HepG2 (cell line): Measurements from ENCODE around the gene DSC3. TPM values are rescaled to one million over a fixed set of nuclear protein-coding genes. Genes with fewer than 3 reads are reported as not detected.

ENCODE experiments used
- ATAC-seq: fragments of 200-7000 bp; cut with Tn5 transposase; 3 replicates; pipeline ENCODE4 v1.9.1; 2020; ENCODE audit warnings: mild to moderate bottlenecking, moderate library complexity
- BruUV-seq: library from RNA; stranded (reverse); fragments of 400-500 nt; replicated peaks from 2 replicates; lab custom pipeline; 2021; lab: Mats Ljungman, UMichigan
- CTCF ChIA-PET: fragments of 300-600 bp; formaldehyde crosslinking; extraction: SDS; loops from one replicate; lab custom pipeline; 2021; ENCODE audit warnings: low total read pairs, inconsistent platforms, low intra/inter-chr PET ratio; lab: Yijun Ruan, JAX
- POLR2A ChIA-PET: fragments of 350-600 bp; sonication (Branson Sonifier 250); formaldehyde crosslinking; loops from one replicate; lab custom pipeline; 2020; ENCODE audit warnings: antibody characterized with exemption, inconsistent platforms; lab: Yijun Ruan, JAX
- DNase-seq: peaks from one replicate; pipeline ENCODE4 v3.0.0-alpha.2; 2015; ENCODE audit warnings: low spot score
- FAIRE-seq: peaks from 3 replicates; lab custom pipeline; 2011; peaks lifted over from hg19 to GRCh38; lab: Jason Lieb, UNC
- H2AFZ ChIP-seq: one replicate; pipeline ENCODE4 v1.6.1; 2011; ENCODE audit warnings: low read length, inconsistent platforms
- H3K27ac ChIP-seq: fragments of 300-600 bp; 3 replicates; pipeline ENCODE4 v1.8.0; 2011; ENCODE audit warnings: mixed run types, mild to moderate bottlenecking, mixed read lengths, low read length, inconsistent platforms; ENCODE audit not compliant: insufficient read depth; ENCODE audit errors: extremely low read length
- H3K27me3 ChIP-seq, 2 experiments: fragments of 200-600 bp in 1 of 2; 2 replicates in 1 of 2; 3 replicates in 1 of 2; pipeline versions ENCODE4 v1.6.0 to v1.8.0; 2011; ENCODE audit warnings: low read length in 2 of 2, mild to moderate bottlenecking in 2 of 2, moderate library complexity in 2 of 2, inconsistent platforms in 1 of 2; ENCODE audit not compliant: insufficient read depth in 2 of 2, control insufficient read depth in 1 of 2
- H3K36me3 ChIP-seq, 2 experiments: fragments of 200-600 bp in 1 of 2; replicated peaks in 1 of 2; 2 replicates in 1 of 2; 3 replicates in 1 of 2; pipeline versions ENCODE4 v1.5.1 to v1.8.0; 2011; ENCODE audit warnings: low read length in 2 of 2, inconsistent platforms in 1 of 2; ENCODE audit not compliant: insufficient read depth in 2 of 2, control insufficient read depth in 1 of 2
- H3K4me1 ChIP-seq: 2 replicates; pipeline ENCODE4 v1.5.1; 2012; ENCODE audit warnings: low read length, inconsistent platforms; ENCODE audit not compliant: insufficient read depth
- H3K4me2 ChIP-seq: 2 replicates; pipeline ENCODE4 v1.6.0; 2011; ENCODE audit warnings: low read depth, low read length, inconsistent platforms
- H3K4me3 ChIP-seq, 3 experiments: fragments of 200-600 bp in 1 of 3; sonication (generic), shearing (Covaris generic) in 1 of 3; replicated peaks in 1 of 3; 2 replicates each; pipeline ENCODE4 v1.5.1; 2011 to 2016; ENCODE audit warnings: low read length in 3 of 3, inconsistent platforms in 2 of 3, low read depth in 2 of 3, mild to moderate bottlenecking in 2 of 3, control low read depth in 1 of 3, mixed read lengths in 1 of 3; ENCODE audit not compliant: insufficient read depth in 1 of 3
- H3K79me2 ChIP-seq: one replicate; pipeline ENCODE4 v1.6.1; 2011; ENCODE audit warnings: low read length, inconsistent platforms; ENCODE audit not compliant: insufficient read depth
- H3K9ac ChIP-seq: 2 replicates; pipeline ENCODE4 v1.6.0; 2011; ENCODE audit warnings: mild to moderate bottlenecking, low read depth, low read length, inconsistent platforms; ENCODE audit not compliant: insufficient read depth
- H3K9me3 ChIP-seq: 2 replicates; pipeline ENCODE4 v1.5.1; 2012; ENCODE audit warnings: mild to moderate bottlenecking, low read length
- H4K20me1 ChIP-seq: 2 replicates; pipeline ENCODE4 v1.6.0; 2011; ENCODE audit warnings: inconsistent platforms, mild to moderate bottlenecking, low read length, moderate library complexity; ENCODE audit not compliant: insufficient read depth
- ATF7 ChIP-seq, 2 experiments: fragments of 450-650 bp in 1 of 2; sonication (generic) in 1 of 2; formaldehyde crosslinking in 1 of 2; IDR thresholded peaks; 2 replicates each; pipeline versions ENCODE4 v1.4.0 to v1.6.1; 2016 to 2020; ENCODE audit warnings: antibody characterized with exemption in 1 of 2, mild to moderate bottlenecking in 1 of 2, missing genetic modification reagents in 1 of 2
- PAF1 ChIP-seq: IDR thresholded peaks from 2 replicates; pipeline ENCODE4 v1.6.1; 2016; ENCODE audit warnings: missing genetic modification reagents, missing compliant biosample characterization
- PHB2 ChIP-seq: fragments of 450-650 bp; IDR thresholded peaks from 2 replicates; pipeline ENCODE4 v1.6.1; 2018; ENCODE audit not compliant: partially characterized antibody
- POLR2G ChIP-seq: fragments of 200-400 bp; formaldehyde crosslinking; IDR thresholded peaks from 2 replicates; pipeline ENCODE4 v1.6.1; 2018; ENCODE audit warnings: mild to moderate bottlenecking, low read depth, low read length, moderate library complexity
- ZNF101 ChIP-seq: sonication (generic); formaldehyde crosslinking; IDR thresholded peaks from 2 replicates; pipeline ENCODE4 v1.4.0; 2020; ENCODE audit warnings: mild to moderate bottlenecking, low read depth, missing genetic modification reagents, borderline replicate concordance
- ZNF367 ChIP-seq: sonication (generic); formaldehyde crosslinking; IDR thresholded peaks from 2 replicates; pipeline ENCODE4 v1.4.0; 2020; ENCODE audit warnings: missing genetic modification reagents, borderline replicate concordance
- ZNF468 ChIP-seq: sonication (generic); formaldehyde crosslinking; IDR thresholded peaks from 2 replicates; pipeline ENCODE4 v1.8.0; 2022; ENCODE audit warnings: mild to moderate bottlenecking, moderate library complexity, missing genetic modification reagents
- whole genome bisulfite sequencing: methylation state at CpG from one replicate; pipeline ENCODE4 v1.1.6; 2017; ENCODE audit warnings: low lambda C conversion rate; 5-methylcytosine and 5-hydroxymethylcytosine counted together
- in situ Hi-C: cut with HindIII; loops from 2 replicates; pipeline ENCODE4 v1.10.0; 2017; ENCODE audit warnings: low pct_unique_long_range_greater_than_20kb; ENCODE audit not compliant: extremely low pct_ligation_motif_present
- intact Hi-C: fragments of 100-400 bp; cut with micrococcal nuclease; formaldehyde crosslinking; loops from one replicate; pipeline ENCODE4 v1.10.0; 2022; ENCODE audit not compliant: unreplicated experiment
- polyA plus RNA-seq, 8 experiments: library from polyadenylated mRNA; depleted of rRNA in 3 of 8; stranded (reverse) in 7 of 8; unstranded in 1 of 8; fragments of >200 nt; fragmentation: Illumina TruSeq in 4 of 8; extraction: Trizol in 4 of 8; gene quantifications; 2 replicates each; pipeline versions ENCODE4 v1.2.1 to v1.2.3, GENCODE V29; 2011 to 2016; ENCODE audit warnings: low read depth in 4 of 8, missing spikeins in 1 of 8, mixed read lengths in 1 of 8; ENCODE audit not compliant: insufficient read depth in 1 of 8
- total RNA-seq, 5 experiments: library from RNA; depleted of rRNA; stranded (reverse); fragments of >200 nt; fragmentation: Illumina TruSeq; extraction: Trizol; gene quantifications; 2 replicates each; pipeline ENCODE4 v1.2.3, GENCODE V29; 2016; ENCODE audit warnings: low read depth in 1 of 5
- TF ChIP-seq, protein P1 (sequence below): sonication (generic); formaldehyde crosslinking; conservative IDR thresholded peaks from 2 replicates; pipeline ENCODE4 v1.4.0; 2020; ENCODE audit warnings: missing genetic modification reagents

DSC3 gene
- total and polyA plus RNA-seq, 2 of the 13 experiments (the other 11 are each of a cell fraction or from before 2014, with no cell fraction given) = 0.05 to 0.38 TPM

DNA sequence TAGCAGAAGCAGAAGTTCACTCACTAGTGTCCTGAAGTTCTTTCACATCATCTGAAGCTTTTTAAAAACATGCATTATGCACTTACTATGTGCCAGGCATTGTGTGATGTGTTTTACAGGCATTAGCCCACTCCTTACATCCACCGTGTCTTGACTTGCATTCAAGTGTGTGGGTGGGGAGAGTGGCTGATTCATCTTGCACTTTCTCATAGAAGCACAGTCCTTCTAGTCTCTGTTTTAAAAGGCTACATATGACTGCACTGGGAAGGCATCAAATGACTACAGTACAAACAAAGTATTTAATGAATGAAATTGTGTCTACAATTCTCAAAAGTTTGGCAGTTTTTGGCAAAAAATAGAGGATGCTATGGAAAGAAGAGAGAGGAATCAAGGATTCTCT is 21.6 kb upstream of the DSC3 start:
- no peak for ATAC-seq
- H3K27ac ChIP-seq = no peak overlapping the region

DNA sequence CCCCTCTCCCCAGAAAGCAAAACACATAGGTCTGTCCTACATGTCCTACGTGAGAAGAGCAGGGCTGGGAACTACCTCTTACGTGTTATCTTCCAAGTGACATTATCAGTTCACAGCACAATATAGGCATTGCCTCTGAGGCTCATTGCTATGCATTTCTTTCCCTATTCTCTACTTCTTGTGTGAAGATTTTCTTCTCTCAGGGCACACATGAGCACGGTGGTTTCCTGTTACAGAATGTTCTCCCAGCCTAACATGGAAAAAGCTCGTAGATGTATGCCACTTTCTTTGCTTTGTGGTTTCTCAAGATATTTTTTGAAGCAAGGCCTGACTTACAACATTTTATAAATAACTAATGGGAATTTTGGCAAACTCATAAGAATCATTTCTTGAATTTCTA is 19.4 kb upstream of the DSC3 start:
- POLR2A ChIA-PET = no interaction called here
- no peak overlapping the region for H3K27ac ChIP-seq
- BruUV-seq = TSS peak; percentile 10

More for the DNA sequence above, 21.6 kb upstream of the DSC3 start:
- peaks cover 2% of the 10 kb centered on the region for H3K4me1 ChIP-seq
- H3K79me2 ChIP-seq = no peaks in the 10 kb centered on the region
- H3K9me3 ChIP-seq = no peaks in the 10 kb centered on the region
- DNase-seq = no peak
- TSS peak; percentile 12 for BruUV-seq
- ChIA-PET CTCF (no interaction called here), POLR2A (no interaction called here)
- no peak for FAIRE-seq
- 84% methylated on average over 1 of the region's 1 CpG for WGBS
- H2AFZ ChIP-seq = no peak overlapping the region
- in situ Hi-C loops (no loop called here), intact Hi-C loops (no loop called here)
- no peaks in the 10 kb centered on the region for H3K27me3 ChIP-seq
- H4K20me1 ChIP-seq = no peaks in the 10 kb centered on the region
- TF ChIP-seq PHB2 = no peak
- TF ChIP-seq ATF7 (IDR thresholded peaks at IDR 0.05) = no peak
- no peak for TF ChIP-seq ATF7 (CRISPR knock-in tag; IDR thresholded peaks at IDR 0.05)
- TF ChIP-seq PAF1 (CRISPR knock-in tag) = peak; percentile 22; the same call in 1 of the 2 replicates
- TF ChIP-seq POLR2G = peak; percentile 44
- H3K9ac ChIP-seq = no peak overlapping the region
- no peak overlapping the region for H3K4me2 ChIP-seq
- no peak overlapping the region for H3K4me3 ChIP-seq
- peaks cover 2 to 12% of the 10 kb centered on the region in 2 experiments for H3K36me3 ChIP-seq

More for the DNA sequence above, 19.4 kb upstream of the DSC3 start:
- CTCF ChIA-PET = no interaction called here
- Histone ChIP-seq H3K9ac (no peak overlapping the region), H3K27me3 (no peaks in the 10 kb centered on the region), H3K4me1 (peaks cover 18% of the 10 kb centered on the region), H3K4me3 (no peak overlapping the region), H4K20me1 (no peaks in the 10 kb centered on the region), H3K36me3 (no peaks in the 10 kb centered on the region; a peak in 1 of 5 replicates), H2AFZ (no peak overlapping the region), H3K4me2 (no peak overlapping the region), H3K79me2 (no peaks in the 10 kb centered on the region), H3K9me3 (no peaks in the 10 kb centered on the region)
- 35% methylated on average over 4 of the region's 4 CpGs for WGBS
- FAIRE-seq (no peak), ATAC-seq (no peak), DNase-seq (no peak)
- in situ Hi-C loops = no loop called here
- TF ChIP-seq ZNF468 (CRISPR knock-in tag) = no peak
- TF ChIP-seq, protein P1, sequence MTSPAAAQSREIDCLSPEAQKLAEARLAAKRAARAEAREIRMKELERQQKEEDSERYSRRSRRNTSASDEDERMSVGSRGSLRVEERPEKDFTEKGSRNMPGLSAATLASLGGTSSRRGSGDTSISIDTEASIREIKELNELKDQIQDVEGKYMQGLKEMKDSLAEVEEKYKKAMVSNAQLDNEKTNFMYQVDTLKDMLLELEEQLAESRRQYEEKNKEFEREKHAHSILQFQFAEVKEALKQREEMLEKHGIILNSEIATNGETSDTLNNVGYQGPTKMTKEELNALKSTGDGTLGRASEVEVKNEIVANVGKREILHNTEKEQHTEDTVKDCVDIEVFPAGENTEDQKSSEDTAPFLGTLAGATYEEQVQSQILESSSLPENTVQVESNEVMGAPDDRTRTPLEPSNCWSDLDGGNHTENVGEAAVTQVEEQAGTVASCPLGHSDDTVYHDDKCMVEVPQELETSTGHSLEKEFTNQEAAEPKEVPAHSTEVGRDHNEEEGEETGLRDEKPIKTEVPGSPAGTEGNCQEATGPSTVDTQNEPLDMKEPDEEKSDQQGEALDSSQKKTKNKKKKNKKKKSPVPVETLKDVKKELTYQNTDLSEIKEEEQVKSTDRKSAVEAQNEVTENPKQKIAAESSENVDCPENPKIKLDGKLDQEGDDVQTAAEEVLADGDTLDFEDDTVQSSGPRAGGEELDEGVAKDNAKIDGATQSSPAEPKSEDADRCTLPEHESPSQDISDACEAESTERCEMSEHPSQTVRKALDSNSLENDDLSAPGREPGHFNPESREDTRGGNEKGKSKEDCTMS (CRISPR knock-in tag) = no peak
- TF ChIP-seq ZNF101 (CRISPR knock-in tag) = no peak
- no peak for TF ChIP-seq ZNF367 (CRISPR knock-in tag)
- intact Hi-C loops = no loop called here
